ENCODE data around the gene CUL1.
A peak's percentile ranks its signal among the peaks of the same experiment; 100 is the strongest.
"Not testable (repeated sequence)": the region's sequence is repeated elsewhere in the genome, so short reads cannot be mapped to it uniquely, and the experiment has no call there.

The CUL1 gene

GRCh38 chr7:148697256-148698006 is 1.3 kb upstream of the CUL1 start:
- DNase-seq (ENCODE audit: low read depth), result peak; percentile 5

- DNase-seq (ENCODE audit: low read depth), result no peak
These were observed 701 bp upstream of the CUL1 start for GRCh38 chr7:148698007-148698396.

- peak; percentile 35 for DNase-seq (ENCODE audit: low read depth)
These were observed 500 bp downstream of the CUL1 start for GRCh38 chr7:148699024-148699781.

GRCh38 chr7:148699782-148700629 is 1.3 kb downstream of the CUL1 start:
- DNase-seq (ENCODE audit: low read depth), result no peak

DNA sequence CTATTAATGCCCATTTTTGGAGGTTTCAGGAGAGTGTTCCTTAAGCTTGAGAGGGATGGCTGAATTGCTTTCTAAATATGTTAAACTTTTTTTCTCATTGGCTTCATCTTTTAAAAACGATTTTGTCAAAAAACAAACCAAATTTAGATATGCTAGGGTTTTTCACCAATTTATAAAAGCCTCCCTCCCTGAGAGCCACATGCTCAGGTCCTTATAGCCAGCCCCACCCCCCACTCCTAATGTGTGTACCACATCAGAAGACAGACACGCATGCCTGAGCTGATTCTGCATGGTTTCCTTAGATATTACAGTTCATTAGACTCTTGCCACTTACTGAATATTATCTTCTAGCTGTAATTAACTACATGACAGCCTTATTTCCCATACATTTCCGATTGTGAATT is 2.0 kb downstream of the CUL1 start:
- peak; percentile 17 for DNase-seq (ENCODE audit: low read depth)

DNA sequence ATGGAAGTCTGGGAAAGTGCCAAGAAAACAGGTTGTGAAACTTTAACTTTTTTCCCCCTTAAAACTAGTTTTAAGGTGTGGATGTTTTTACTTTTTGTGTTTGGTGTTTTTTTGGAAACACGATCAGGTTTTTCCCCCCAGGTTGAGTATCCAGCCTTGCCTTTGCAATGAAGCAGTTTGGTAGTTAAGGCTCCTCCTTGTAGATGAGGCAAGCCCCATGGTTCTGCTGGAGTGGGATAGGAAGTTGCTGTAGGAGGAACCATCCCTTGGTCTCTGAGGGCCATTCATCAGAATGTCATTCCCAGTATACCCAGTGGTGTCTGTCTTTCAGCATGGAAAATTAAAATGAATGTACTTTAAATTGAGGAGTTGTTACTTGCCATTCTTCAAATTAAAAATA is 2.7 kb downstream of the CUL1 start:
- DNase-seq (ENCODE audit: low read depth), result no peak

DNA sequence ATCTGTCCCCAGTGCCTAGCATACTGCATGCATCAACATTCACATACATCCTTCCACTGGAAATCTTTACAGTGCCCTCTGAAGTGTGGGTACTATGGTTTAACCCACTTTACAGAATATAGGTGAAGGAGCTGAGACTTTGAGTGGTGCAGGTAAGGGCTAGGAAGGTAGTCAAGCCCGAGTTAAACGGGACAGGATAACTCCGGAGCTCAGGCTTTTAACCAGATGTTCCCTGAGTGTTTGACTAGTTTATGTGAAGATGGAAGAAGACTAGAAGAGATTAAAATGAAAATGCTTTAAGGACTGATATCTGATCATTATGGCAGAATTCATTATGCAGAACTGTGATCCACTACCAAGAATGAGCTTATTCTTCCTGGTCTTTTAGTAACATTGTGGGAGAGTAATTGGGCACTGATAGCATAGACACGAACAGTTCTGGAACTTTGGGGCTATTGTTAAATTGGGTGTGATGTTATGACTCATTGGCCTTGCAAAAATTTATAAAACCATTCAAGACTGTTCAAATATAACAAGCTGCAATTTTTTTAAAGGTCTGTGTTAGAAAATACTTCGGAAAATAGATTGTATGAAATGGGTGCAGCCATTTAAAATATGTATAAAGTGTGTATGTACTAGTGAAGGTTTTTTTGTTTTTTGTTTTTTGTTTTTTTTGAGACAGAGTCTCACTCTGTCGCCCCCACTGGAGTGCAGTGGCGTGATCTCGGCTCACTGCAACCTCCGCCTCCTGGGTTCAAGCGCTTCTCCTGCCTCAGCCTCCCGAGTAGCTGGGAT is 4.4 kb downstream of the CUL1 start:
- no peak for DNase-seq (ENCODE audit: low read depth)

DNA sequence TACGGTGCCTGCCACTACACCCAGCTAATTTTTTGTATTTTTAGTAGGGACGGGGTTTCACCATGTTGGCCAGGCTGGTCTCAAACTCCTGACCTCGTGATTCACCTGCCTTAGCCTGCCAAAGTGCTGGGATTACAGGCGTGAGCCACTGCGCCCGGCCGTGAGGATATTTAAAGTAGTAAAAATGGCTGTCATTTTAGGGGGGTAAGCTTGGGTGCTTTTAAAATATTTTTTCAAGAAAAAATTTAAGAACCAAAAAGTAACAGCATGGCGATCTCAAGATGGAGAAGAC is 4.9 kb downstream of the CUL1 start:
- DNase-seq (ENCODE audit: low read depth), result not testable (repeated sequence)

- DNase-seq (ENCODE audit: low read depth), result no peak
These were observed 5.5 kb downstream of the CUL1 start for GRCh38 chr7:148704189-148704588.

DNA sequence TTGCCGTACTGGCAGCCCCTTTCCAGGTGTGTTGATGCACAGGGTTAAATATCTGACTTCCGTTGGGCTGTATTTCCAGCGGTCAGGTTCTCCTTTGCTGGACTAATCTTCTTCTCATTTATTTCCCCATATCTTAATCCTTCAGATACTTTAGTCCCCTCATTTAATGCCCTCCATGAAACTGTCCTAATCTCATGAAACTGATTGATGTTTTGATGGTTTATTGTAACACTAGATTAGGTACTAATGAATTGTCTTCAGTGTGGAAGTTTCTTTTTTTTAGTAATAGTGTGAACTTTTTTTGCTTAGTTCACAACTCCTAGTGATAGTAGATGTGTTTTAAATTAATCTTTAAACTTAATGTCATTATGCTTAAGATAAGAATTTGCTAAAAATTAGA is 6.3 kb downstream of the CUL1 start:
- DNase-seq (ENCODE audit: low read depth), result no peak

DNA sequence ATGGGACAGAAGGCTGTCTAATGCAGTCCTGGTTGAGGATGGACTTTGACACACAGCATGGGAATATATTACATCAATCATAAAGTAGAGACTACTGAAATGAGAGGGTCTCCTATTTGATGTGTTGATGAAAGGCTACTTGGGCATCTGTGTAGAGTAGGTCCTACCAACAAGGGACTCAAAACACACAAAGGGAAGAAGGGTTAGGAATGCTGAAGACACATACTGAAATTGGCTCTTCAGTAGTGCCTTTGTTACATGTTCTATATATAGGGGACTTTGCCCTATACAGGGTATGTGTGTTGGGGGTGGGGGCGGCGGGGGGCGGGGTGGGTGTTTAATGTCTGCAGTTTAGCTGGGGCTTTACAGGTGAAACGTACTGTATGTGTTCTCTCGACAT is 7.7 kb downstream of the CUL1 start:
- DNase-seq (ENCODE audit: low read depth), result no peak

GRCh38 chr7:148708026-148708885 is 9.6 kb downstream of the CUL1 start:
- no peak for DNase-seq (ENCODE audit: low read depth)

GRCh38 chr7:148709014-148709413 is 10.3 kb downstream of the CUL1 start:
- DNase-seq (ENCODE audit: low read depth), result no peak

DNA sequence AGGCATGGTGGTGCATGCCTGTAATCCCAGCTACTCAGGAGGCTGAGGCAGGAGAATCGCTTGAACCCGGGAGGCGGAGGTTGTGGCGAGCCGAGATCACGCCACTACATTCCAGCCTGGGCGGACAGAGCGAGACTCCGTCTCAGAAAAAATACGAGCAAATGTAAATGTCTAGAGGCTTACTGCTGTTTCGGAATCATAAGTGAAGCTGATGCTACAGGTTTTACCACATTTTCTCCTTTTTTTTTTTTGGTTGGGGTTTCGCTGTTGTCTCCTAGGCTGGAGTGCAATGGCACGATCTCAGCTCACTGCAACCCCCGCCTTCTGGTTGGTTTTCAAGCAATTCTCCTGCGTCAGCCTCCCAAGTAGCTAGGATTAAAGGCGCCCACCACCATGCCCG is 11.7 kb downstream of the CUL1 start:
- DNase-seq (ENCODE audit: low read depth), result not testable (repeated sequence)

- DNase-seq (ENCODE audit: low read depth), result no peak
These were observed 12.7 kb downstream of the CUL1 start for GRCh38 chr7:148711191-148712102.

GRCh38 chr7:148712678-148713329 is 14.1 kb downstream of the CUL1 start:
- no peak for DNase-seq (ENCODE audit: low read depth)

DNA sequence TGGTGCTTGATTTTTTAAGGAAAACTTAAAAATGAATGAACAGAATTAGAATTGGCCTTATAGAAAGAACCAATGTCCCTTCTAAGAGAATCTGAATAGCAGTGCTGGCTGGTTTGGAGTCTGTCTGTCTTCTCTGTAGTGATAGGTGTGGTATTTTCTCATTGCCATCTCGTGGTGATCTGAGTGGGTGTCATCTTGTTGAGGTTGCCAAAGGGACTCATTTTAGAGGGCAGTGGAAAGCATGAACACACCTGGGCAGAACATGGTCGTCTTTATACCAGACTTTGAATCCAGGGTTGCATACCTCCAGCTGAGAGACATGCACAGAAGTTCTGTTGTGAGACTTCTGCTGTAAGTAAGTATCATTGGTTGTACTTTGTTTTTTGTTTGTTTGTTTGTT is 15.8 kb downstream of the CUL1 start:
- no peak for DNase-seq (ENCODE audit: low read depth)

DNA sequence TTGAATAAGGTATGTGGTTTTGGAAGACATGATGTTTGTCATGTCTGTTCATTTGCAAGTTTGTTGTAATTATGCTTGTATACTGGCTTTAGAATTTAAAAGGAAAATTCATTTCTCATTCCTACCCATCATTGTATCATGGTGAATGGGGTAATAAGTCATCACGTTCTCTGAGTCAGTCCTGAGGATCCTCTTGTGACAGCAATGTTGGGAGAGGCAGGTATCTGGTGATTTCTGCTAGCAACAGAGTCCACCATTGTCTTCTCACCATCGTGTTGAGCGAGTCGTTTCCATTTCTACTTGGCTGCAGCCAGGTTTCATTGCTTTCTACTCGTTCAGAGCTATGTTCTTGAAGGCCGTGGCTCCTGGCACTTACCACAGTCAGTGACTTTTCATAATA is 16.3 kb downstream of the CUL1 start:
- DNase-seq (ENCODE audit: low read depth), result no peak

GRCh38 chr7:148717266-148717793 is 18.6 kb downstream of the CUL1 start:
- DNase-seq (ENCODE audit: low read depth), result no peak
